CD14-positive monocyte (primary cell): ENCODE data around the gene RPS19BP1. TPM values are rescaled to one million over a fixed set of nuclear protein-coding genes. Genes with fewer than 3 reads are reported as not detected.

Source experiments
- DNase-seq, 3 donors: peaks; one replicate each; pipeline ENCODE4 v3.0.0-alpha.2; 2011 to 2022
- H2AFZ ChIP-seq: 2 replicates; pipeline ENCODE4 v1.6.0; 2012; ENCODE audit warnings: mild to moderate bottlenecking, low read depth, low read length, inconsistent platforms; ENCODE audit not compliant: insufficient read depth, poor library complexity, severe bottlenecking
- H3K27ac ChIP-seq, 2 donors: 1 replicate in 1 of 2; 2 replicates in 1 of 2; pipeline ENCODE4 v1.5.1; 2012 to 2013; ENCODE audit warnings: low read length in 2 of 2, control low read depth in 1 of 2, inconsistent platforms in 1 of 2, low read depth in 1 of 2, mild to moderate bottlenecking in 1 of 2
- H3K27me3 ChIP-seq, 2 donors: one replicate each; pipeline versions ENCODE4 v1.6.0 to v1.6.1; 2011 to 2013; ENCODE audit warnings: low read length in 2 of 2; ENCODE audit not compliant: control insufficient read depth in 2 of 2, insufficient read depth in 2 of 2
- H3K36me3 ChIP-seq, 2 donors: replicated peaks in 1 of 2; 1 replicate in 1 of 2; 2 replicates in 1 of 2; pipeline versions ENCODE4 v1.5.1 to v1.6.1; 2012 to 2013; ENCODE audit warnings: low read length in 2 of 2, control low read depth in 1 of 2, inconsistent platforms in 1 of 2, mild to moderate bottlenecking in 1 of 2; ENCODE audit not compliant: insufficient read depth in 2 of 2, control insufficient read depth in 1 of 2
- H3K4me1 ChIP-seq, 2 donors: 1 replicate in 1 of 2; 2 replicates in 1 of 2; pipeline versions ENCODE4 v1.5.1 to v1.6.1; 2012 to 2013; ENCODE audit warnings: low read length in 2 of 2, control low read depth in 1 of 2, inconsistent platforms in 1 of 2, mild to moderate bottlenecking in 1 of 2, moderate library complexity in 1 of 2; ENCODE audit not compliant: insufficient read depth in 2 of 2, control insufficient read depth in 1 of 2
- H3K4me2 ChIP-seq: replicated peaks from 2 replicates; pipeline ENCODE3; 2012; ENCODE audit warnings: low read length, moderate library complexity, mild to moderate bottlenecking; ENCODE audit not compliant: poor library complexity, severe bottlenecking; ENCODE audit errors: extremely low read depth
- H3K4me3 ChIP-seq, 3 experiments: fragments of 200-600 bp in 1 of 3; sonication (generic) in 1 of 3; replicated peaks in 1 of 3; 1 replicate in 2 of 3; 2 replicates in 1 of 3; pipeline ENCODE4 v1.5.1; 2011 to 2013; ENCODE audit warnings: low read length in 3 of 3, mild to moderate bottlenecking in 3 of 3, control low read depth in 2 of 3, low read depth in 2 of 3, inconsistent platforms in 1 of 3, moderate library complexity in 1 of 3
- H3K79me2 ChIP-seq: 2 replicates; pipeline ENCODE4 v1.6.0; 2012; ENCODE audit warnings: mild to moderate bottlenecking, control low read depth, inconsistent platforms, low read length, moderate library complexity; ENCODE audit not compliant: insufficient read depth
- H3K9ac ChIP-seq: 2 replicates; pipeline ENCODE4 v1.6.0; 2017; ENCODE audit warnings: low read length, mild to moderate bottlenecking; ENCODE audit not compliant: insufficient read depth, poor library complexity, severe bottlenecking
- H3K9me3 ChIP-seq, 2 donors: replicated peaks in 1 of 2; 1 replicate in 1 of 2; 2 replicates in 1 of 2; pipeline versions ENCODE4 v1.5.1 to v1.6.1; 2012 to 2013; ENCODE audit warnings: low read length in 2 of 2, control low read depth in 1 of 2; ENCODE audit not compliant: control insufficient read depth in 1 of 2, insufficient read depth in 1 of 2
- H4K20me1 ChIP-seq: 2 replicates; pipeline ENCODE4 v1.6.0; 2012; ENCODE audit warnings: mild to moderate bottlenecking, low read length, control low read depth, moderate library complexity; ENCODE audit not compliant: insufficient read depth
- H3K27ac Mint-ChIP-seq, 7 donors: one replicate each; pipeline ENCODE4 v1.8.0; 2020; ENCODE audit warnings: mild to moderate bottlenecking in 7 of 7, mixed read lengths in 7 of 7, moderate library complexity in 6 of 7, inconsistent platforms in 2 of 7
- H3K27me3 Mint-ChIP-seq, 3 donors: one replicate each; pipeline ENCODE4 v1.8.0; 2021 to 2022; ENCODE audit warnings: low read depth in 3 of 3, mild to moderate bottlenecking in 3 of 3, mixed read lengths in 3 of 3, moderate library complexity in 3 of 3, inconsistent platforms in 1 of 3
- H3K36me3 Mint-ChIP-seq, 2 donors: one replicate each; pipeline ENCODE4 v1.8.0; 2020; ENCODE audit warnings: mixed read lengths in 2 of 2, inconsistent platforms in 1 of 2, mild to moderate bottlenecking in 1 of 2
- H3K4me1 Mint-ChIP-seq: one replicate; pipeline ENCODE4 v1.8.0; 2020; ENCODE audit warnings: mild to moderate bottlenecking, mixed read lengths
- H3K4me3 Mint-ChIP-seq, 2 donors: one replicate each; pipeline ENCODE4 v1.8.0; 2020; ENCODE audit warnings: mild to moderate bottlenecking in 2 of 2, mixed read lengths in 2 of 2, moderate library complexity in 1 of 2
- H3K9me3 Mint-ChIP-seq, 7 donors: one replicate each; pipeline ENCODE4 v1.8.0; 2020 to 2022; ENCODE audit warnings: mixed read lengths in 7 of 7, mild to moderate bottlenecking in 6 of 7, moderate library complexity in 6 of 7, inconsistent platforms in 2 of 7
- WGBS: methylation state at CpG from one replicate; pipeline ENCODE4 v1.1.5; 2013; ENCODE audit warnings: missing lambda C conversion rate; ENCODE audit not compliant: insufficient coverage; 5-methylcytosine and 5-hydroxymethylcytosine counted together
- intact Hi-C, 2 donors: fragments of 100-400 bp; cut with micrococcal nuclease; formaldehyde crosslinking; loops; one replicate each; pipeline versions ENCODE4 v1.15.0 to v1.15.1; 2023
- polyA plus RNA-seq, 3 donors: library from polyadenylated mRNA; depleted of rRNA in 1 of 3; unstranded in 2 of 3; stranded (reverse) in 1 of 3; fragments of 300-500 nt in 2 of 3; fragments of >200 nt in 1 of 3; fragmentation: Illumina TruSeq in 2 of 3; gene quantifications; 1 replicate in 2 of 3; 2 replicates in 1 of 3; pipeline ENCODE4 v1.2.3, GENCODE V29; 2012 to 2021
- TF ChIP-seq, protein P1 (sequence below): fragments of 200-600 bp; IDR thresholded peaks from one replicate; pipeline ENCODE4 v1.8.0; 2022; ENCODE audit warnings: antibody characterized with exemption, mild to moderate bottlenecking

Gene RPS19BP1
- polyA plus RNA-seq, 3 donors, result 59.9 to 106 (median 73.5) TPM

GRCh38 chr22:39514373-39514973 is 18.1 kb downstream of the RPS19BP1 start:
- Histone ChIP-seq H3K27me3 (no peaks in the 10 kb centered on the region), H3K9me3 (no peaks in the 10 kb centered on the region), H3K4me2 (no peak overlapping the region), H3K36me3 (peaks cover 68 to 81% of the 10 kb centered on the region in 2 donors), H3K9ac (no peak overlapping the region), H2AFZ (no peak overlapping the region), H3K27ac (peak overlapping the region in 1 of 2 donors; percentile 39), H3K79me2 (peaks cover 57% of the 10 kb centered on the region), H4K20me1 (peaks cover 36% of the 10 kb centered on the region), H3K4me1 (peaks cover 18 to 20% of the 10 kb centered on the region in 2 donors), H3K4me3 (no peak overlapping the region)
- Mint-ChIP-seq H3K36me3 (peaks cover 69 to 79% of the 10 kb centered on the region in 2 donors), H3K27ac (peak overlapping the region in 5 of 7 donors; percentile 11 to 76 (median 38)), H3K4me3 (no peak overlapping the region), H3K4me1 (peaks cover 22% of the 10 kb centered on the region), H3K27me3 (peaks cover 0 to 1% (median 0%) of the 10 kb centered on the region in 3 donors), H3K9me3 (no peaks in the 10 kb centered on the region)
- WGBS, result 60% methylated on average over 4 of the region's 8 CpGs
- intact Hi-C loops, result no loop called here
- DNase-seq, result peak in 2 of 3 donors; percentile 50 to 57
- TF ChIP-seq, protein P1, sequence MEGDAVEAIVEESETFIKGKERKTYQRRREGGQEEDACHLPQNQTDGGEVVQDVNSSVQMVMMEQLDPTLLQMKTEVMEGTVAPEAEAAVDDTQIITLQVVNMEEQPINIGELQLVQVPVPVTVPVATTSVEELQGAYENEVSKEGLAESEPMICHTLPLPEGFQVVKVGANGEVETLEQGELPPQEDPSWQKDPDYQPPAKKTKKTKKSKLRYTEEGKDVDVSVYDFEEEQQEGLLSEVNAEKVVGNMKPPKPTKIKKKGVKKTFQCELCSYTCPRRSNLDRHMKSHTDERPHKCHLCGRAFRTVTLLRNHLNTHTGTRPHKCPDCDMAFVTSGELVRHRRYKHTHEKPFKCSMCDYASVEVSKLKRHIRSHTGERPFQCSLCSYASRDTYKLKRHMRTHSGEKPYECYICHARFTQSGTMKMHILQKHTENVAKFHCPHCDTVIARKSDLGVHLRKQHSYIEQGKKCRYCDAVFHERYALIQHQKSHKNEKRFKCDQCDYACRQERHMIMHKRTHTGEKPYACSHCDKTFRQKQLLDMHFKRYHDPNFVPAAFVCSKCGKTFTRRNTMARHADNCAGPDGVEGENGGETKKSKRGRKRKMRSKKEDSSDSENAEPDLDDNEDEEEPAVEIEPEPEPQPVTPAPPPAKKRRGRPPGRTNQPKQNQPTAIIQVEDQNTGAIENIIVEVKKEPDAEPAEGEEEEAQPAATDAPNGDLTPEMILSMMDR, result peak; percentile 86

DNA sequence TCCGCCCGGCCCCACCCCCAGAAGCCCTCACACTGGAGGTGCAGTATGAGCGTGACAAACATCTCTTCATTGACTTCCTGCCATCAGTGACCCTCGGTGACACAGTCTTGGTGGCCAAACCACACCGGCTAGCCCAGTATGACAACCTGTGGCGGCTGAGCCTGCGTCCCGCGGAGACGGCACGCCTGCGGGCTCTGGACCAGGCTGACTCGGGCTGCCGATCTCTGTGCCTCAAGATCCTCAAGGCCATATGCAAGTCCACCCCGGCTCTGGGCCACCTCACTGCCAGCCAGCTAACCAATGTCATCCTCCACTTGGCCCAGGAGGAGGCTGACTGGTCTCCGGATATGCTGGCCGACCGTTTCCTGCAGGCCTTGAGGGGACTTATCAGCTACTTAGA is 18.8 kb downstream of the RPS19BP1 start:
- intact Hi-C loops, result no loop called here
- no peak for DNase-seq
- H4K20me1 ChIP-seq, result peaks cover 43% of the 10 kb centered on the region
- Mint-ChIP-seq H3K4me1 (peaks cover 15% of the 10 kb centered on the region), H3K36me3 (peaks cover 74 to 86% of the 10 kb centered on the region in 2 donors), H3K27ac (peak overlapping the region in 3 of 7 donors; percentile 37 to 60 (median 50)), H3K27me3 (peaks cover 0 to 1% (median 0%) of the 10 kb centered on the region in 3 donors), H3K9me3 (no peaks in the 10 kb centered on the region), H3K4me3 (no peak overlapping the region)
- TF ChIP-seq, protein P1, result no peak
- no peak overlapping the region for H2AFZ ChIP-seq
- no peak overlapping the region for H3K4me2 ChIP-seq
- H3K4me1 ChIP-seq, result peaks cover 11 to 13% of the 10 kb centered on the region in 2 donors
- H3K27ac ChIP-seq, result peak overlapping the region in 1 of 2 donors; percentile 39
- no peak overlapping the region for H3K9ac ChIP-seq
- peaks cover 72 to 87% of the 10 kb centered on the region in 2 donors for H3K36me3 ChIP-seq
- no peak overlapping the region for H3K4me3 ChIP-seq
- H3K79me2 ChIP-seq, result peaks cover 59% of the 10 kb centered on the region
- no peaks in the 10 kb centered on the region for H3K9me3 ChIP-seq
- WGBS, result 94% methylated on average over 18 of the region's 18 CpGs
- no peaks in the 10 kb centered on the region for H3K27me3 ChIP-seq
